T follicular helper cell (primary cell): ENCODE measurements around the gene XRCC5.

Source experiments
- DNase-seq: peaks from one replicate; pipeline ENCODE4 v3.0.0-alpha.2; 2020; ENCODE audit warnings: low read depth

XRCC5 gene

DNA sequence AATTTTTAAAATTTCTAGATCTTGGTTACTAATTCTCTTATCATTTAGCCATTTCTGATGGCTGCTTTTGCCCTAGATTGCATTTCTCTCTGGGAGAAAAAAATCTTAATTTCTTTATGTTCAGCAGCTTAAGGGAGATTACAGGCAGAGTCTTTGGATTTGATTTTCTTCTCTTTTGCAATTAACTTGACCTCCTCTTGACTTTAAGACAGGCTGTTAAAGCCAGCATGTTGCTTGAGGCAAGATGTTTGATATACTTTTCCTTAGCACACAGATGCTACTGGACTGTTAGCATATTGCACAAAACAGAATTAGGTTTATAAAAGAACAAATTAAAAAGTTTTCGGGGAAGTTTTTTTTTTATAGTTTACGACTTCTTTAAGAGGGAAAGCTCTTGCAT, 50.0 kb downstream of the XRCC5 start:
- DNase-seq = no peak

DNA sequence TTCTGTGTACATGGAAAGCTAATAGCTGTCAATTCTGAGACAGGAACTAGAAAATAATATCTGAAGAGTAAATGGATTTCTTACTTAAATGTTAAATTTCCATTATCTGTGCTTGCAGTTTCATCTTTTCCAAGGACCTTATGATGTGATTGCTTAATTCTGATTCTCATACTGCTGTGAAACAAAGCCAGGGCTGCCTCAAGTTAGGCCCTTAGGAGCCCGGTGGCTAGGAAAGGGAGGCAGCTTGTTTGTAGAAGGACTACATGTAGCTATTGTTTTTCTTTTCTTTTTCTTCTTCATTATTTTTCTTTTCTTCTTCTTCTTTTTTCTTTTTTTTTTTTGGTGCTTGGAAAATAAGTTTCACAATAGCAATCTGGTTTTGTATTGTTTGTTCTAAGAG, 50.5 kb downstream of the XRCC5 start:
- DNase-seq = no peak

DNA sequence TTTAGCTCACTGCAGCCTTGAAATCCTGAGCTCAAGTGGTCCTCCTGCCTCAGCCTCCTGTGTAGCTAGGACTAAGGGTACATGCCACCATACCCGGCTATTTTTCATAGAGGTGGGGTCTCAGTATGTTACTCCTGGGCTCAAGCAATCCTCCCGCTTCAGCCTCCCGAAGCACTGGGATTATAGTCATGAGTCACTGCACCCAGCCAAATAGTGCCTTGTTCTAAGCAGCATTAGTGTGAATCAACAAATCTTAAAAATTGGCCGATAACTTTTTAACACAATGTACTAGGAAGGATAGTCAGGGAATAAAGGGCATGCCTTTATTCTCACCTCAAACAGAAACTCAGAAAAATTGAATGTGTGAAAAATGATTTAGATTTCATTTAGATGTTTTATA, 51.6 kb downstream of the XRCC5 start:
- no peak for DNase-seq

- no peak for DNase-seq
Measured at GRCh38 chr2:216161967-216162366, 52.8 kb downstream of the XRCC5 start.

DNA sequence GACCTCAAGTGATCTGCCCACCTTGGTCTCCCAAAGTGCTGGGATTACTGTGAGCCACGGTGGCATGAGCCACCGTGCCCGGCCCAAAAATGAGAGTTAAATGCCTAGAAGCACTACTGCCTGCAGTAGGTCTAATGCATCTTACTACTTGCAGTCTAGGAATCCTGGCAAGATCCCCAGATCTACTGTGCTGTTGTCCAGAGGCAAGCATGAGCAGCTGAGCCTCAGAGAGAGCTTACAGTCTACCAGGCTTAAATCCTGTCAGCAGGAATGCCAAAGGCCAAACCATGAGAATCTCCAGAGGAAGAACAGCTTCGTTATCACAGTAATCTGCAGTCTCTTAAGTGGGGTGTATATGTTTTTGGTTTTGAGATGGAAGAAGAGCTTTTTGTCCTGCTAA, 54.4 kb downstream of the XRCC5 start:
- no peak for DNase-seq

GRCh38 chr2:216164087-216164486, 54.9 kb downstream of the XRCC5 start:
- no peak for DNase-seq

GRCh38 chr2:216164576-216164975, 55.4 kb downstream of the XRCC5 start:
- DNase-seq = no peak

- no peak for DNase-seq
Measured at GRCh38 chr2:216165711-216166110, 56.6 kb downstream of the XRCC5 start.

GRCh38 chr2:216169087-216169486, 59.9 kb downstream of the XRCC5 start:
- DNase-seq = no peak

DNA sequence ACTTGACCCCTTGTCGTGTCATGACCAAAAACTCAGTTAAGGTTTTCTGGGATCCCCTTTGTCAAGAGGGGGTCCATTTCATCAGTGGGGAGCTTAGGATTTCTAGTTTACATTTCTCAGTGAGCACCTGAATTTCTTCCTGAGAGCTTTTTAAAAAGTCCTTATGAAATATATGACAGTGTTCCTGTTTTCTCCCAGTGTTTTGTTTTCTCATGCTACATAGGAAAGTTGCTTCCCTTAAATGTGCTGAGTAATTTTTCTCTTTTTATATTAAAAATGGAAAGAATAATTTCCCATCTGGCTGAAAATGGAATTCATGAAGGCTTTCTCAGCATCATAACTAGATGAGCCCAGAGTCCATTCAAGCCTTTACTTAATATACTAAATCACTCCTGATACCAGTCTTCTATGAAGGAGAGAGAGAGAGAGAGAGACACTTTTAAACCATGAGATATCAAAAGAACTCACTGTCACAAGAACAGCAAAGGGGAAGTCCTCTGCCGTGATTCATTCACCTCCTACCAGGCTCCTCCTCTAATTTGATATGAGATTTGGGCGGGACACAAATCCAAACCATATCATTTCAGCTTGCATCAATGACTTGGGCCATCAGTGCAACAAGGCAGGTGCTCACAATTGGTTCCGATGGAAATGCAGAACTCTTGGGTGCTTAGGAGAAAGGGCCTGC, 61.1 kb downstream of the XRCC5 start:
- DNase-seq = no peak

DNA sequence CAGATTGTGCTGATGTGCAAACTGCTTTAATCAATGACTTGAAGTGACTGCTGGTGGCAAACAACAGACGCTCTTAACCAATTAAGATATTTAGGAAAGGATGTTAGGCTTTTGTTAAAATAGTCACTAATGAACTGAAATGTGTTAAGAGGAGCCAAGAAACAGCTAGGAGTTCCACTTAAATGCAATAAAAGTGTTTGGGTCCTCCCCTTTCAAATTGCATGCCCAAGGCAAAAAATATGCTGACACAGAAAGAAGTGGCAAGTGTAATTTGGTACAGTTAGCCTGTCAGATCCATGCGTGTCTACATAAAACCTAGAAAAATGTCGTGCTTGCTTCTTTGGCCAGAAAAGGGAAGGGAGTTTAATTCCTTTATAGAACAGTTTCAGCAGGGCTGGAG, 61.9 kb downstream of the XRCC5 start:
- no peak for DNase-seq

GRCh38 chr2:216172493-216172892, 63.3 kb downstream of the XRCC5 start:
- DNase-seq = no peak

- DNase-seq = no peak
Measured at GRCh38 chr2:216179015-216179414, 69.9 kb downstream of the XRCC5 start.

DNA sequence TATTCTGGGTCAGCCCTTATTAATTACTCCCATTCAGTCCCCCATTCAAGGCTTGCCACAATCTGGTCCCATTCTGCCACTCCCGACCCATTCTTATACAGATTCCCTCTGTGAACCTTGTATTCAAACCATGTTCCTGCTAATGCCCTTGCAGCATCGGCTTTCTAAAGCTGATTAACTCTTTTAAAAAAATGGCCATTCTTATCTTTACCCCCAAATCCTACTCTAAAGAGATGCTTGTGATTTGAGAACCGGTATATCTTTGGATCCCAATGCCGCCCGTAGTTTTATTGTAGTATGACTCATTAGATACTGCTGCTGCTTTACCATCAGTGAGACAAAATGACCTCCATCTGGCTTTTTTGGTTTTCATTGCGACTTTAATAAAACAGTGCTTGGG, 72.2 kb downstream of the XRCC5 start:
- DNase-seq = no peak

- no peak for DNase-seq
Measured at GRCh38 chr2:216181953-216182461, 72.9 kb downstream of the XRCC5 start.

DNA sequence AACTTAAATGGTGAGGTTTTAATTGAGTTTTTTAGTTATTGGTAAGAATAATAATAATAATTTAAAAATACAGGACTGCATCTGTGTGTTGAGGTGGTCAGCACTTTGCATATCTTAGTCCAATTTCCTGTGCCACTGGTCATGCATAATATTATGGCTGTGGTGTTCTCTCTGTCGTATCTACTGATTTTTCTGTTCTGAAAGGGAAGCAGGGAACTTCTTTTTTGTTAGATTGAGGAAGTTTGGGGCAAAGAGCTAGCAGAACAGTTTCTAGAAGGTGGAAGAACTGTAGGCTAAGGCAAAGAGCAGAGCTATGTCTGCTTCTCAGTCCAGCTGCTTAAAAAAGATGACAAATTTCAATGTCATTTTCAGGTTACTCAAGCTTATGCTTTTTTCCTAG, 74.3 kb downstream of the XRCC5 start:
- DNase-seq = no peak

- no peak for DNase-seq
Measured at GRCh38 chr2:216188559-216188850, 79.4 kb downstream of the XRCC5 start.

DNA sequence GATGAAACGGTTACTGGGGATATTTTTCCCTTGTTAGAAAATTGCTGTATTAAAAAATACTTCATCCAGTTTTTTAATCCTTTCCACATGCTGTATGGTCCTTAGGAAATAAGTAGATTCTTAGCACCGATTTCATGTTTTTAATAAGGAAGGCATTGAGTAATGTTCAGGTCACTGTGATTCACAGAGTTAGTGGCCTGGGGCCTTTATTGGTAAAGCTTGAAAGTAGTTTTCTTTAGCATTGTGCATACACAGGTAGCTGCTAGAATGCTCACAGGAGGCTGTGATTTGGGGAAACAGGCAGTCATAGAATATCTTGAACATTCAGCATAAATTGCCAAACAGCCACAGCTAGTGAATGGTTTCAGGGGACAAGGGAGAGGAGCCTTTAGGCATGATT, 79.8 kb downstream of the XRCC5 start:
- DNase-seq = no peak

DNA sequence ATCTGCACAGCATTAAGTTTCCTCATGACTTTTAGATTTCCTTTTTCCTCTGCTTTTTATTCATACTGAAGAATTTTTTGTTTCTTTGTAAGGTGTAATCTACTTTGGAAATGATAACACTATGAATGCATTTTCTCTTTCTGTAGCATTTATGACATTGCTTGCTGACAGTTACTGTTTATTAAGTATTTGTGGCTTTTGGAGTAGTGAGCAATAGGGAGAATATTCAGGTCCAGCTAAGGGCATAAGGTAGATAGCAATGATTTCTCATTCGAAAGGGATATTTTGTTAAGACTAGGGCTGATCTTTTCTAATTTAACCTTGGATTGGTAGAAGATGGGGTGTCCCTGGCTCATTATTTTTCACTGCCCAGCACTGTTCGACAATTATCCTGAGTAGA, 80.3 kb downstream of the XRCC5 start:
- DNase-seq = no peak

DNA sequence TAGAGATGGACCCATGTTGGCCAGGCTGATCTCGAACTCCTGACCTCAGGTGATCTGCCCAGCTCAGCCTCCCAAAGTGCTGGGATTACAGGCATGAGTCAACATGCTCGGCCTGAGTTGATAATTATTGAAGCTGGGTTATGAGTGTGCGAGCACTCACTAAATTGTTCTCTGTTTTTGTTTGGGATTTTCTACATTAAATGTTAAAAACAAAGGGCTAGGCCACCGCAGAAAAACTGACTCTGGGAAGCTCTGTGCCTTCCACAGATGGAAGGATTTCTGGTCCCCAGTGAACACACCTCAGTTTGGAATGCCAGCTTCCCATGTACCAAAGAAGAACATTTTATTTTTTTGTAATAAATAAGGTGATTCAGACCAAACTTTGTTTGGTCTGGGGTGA, 83.0 kb downstream of the XRCC5 start:
- no peak for DNase-seq

GRCh38 chr2:216192931-216193330, 83.8 kb downstream of the XRCC5 start:
- DNase-seq = no peak

- no peak for DNase-seq
Measured at GRCh38 chr2:216194013-216194412, 84.9 kb downstream of the XRCC5 start.

- DNase-seq = no peak
Measured at GRCh38 chr2:216194561-216194960, 85.4 kb downstream of the XRCC5 start.

GRCh38 chr2:216195565-216196029, 86.4 kb downstream of the XRCC5 start:
- no peak for DNase-seq
